PC-9 (cell line): Measurements from ENCODE around the gene DDX23.

Experiments used
- CTCF ChIP-seq: fragments of 200-600 bp; sonication (generic); conservative IDR thresholded peaks from 2 replicates; pipeline ENCODE4 v1.6.1; 2017; ENCODE audit warnings: mixed run types, antibody characterized with exemption, mild to moderate bottlenecking, moderate library complexity
- EZH2 ChIP-seq: fragments of 200-600 bp; sonication (generic); IDR thresholded peaks from 2 replicates; pipeline ENCODE4 v1.8.0; 2017; ENCODE audit warnings: antibody characterized with exemption, low read depth

- no peak for TF ChIP-seq CTCF
- TF ChIP-seq EZH2 = no peak
Measured at GRCh38 chr12:48823281-48823680, 28.7 kb downstream of the DDX23 start.
